Peyer's patch (tissue), 4 donors: ENCODE results near the gene ENTPD3.

Source experiments
- CTCF ChIP-seq, 6 experiments: fragments of 450-650 bp in 4 of 6; fragments of 200-600 bp in 2 of 6; sonication (generic) in 1 of 6; IDR thresholded peaks; one replicate each; pipeline ENCODE4 v1.5.1; 2017 to 2019; ENCODE audit warnings: antibody characterized with exemption in 6 of 6, mild to moderate bottlenecking in 3 of 6, moderate library complexity in 1 of 6
- POLR2A ChIP-seq, 2 donors: fragments of 450-650 bp; IDR thresholded peaks; one replicate each; pipeline ENCODE4 v1.5.1; 2017; ENCODE audit warnings: antibody characterized with exemption in 2 of 2, mild to moderate bottlenecking in 2 of 2, moderate library complexity in 2 of 2

GRCh38 chr3:40369716-40370115, 17.3 kb upstream of the ENTPD3 start:
- TF ChIP-seq POLR2A (IDR thresholded peaks at IDR 0.05) (no peak), CTCF (IDR thresholded peaks at IDR 0.05) (no peak)
